Astrocyte (in vitro differentiated cells and primary cell): ENCODE results near the gene CYP4A22.

Experiments used
- CTCF ChIP-seq: IDR thresholded peaks from 2 replicates; pipeline ENCODE4 v1.5.1; 2011; ENCODE audit warnings: low read depth, mild to moderate bottlenecking, inconsistent platforms, low read length, moderate library complexity; ENCODE audit not compliant: insufficient read depth
- EZH2 ChIP-seq: IDR thresholded peaks from 2 replicates; pipeline ENCODE4 v1.6.1; 2012; ENCODE audit warnings: mild to moderate bottlenecking, low read length, inconsistent platforms; ENCODE audit not compliant: insufficient read depth

- TF ChIP-seq CTCF (no peak), EZH2 (no peak)
Measured at GRCh38 chr1:47181095-47181954, 44.1 kb downstream of the CYP4A22 start.
